Measurements from ENCODE around the gene ZNF627.

- TF ChIP-seq POLR2A (IDR thresholded peaks at IDR 0.05) (no peak), CTCF (IDR thresholded peaks at IDR 0.05) (no peak)
These were observed 26.8 kb downstream of the ZNF627 start for GRCh38 chr19:11624069-11624463.
